NCI-H460 (cell line): Measurements from ENCODE around the gene STRBP. TPM values are rescaled to one million over a fixed set of nuclear protein-coding genes. Genes with fewer than 3 reads are reported as not detected.

Experiments
- DNase-seq: peaks from one replicate; pipeline ENCODE4 v3.0.0-alpha.2; 2016; ENCODE audit warnings: low read depth; ENCODE audit errors: extremely low read depth
- total RNA-seq: library from RNA; depleted of rRNA; stranded (reverse); fragments of >200 nt; shearing (Covaris generic); gene quantifications from 2 replicates; pipeline ENCODE4 v1.2.3, GENCODE V29; 2014

The STRBP gene
- total RNA-seq, 1 experiment from 2014 or later = 26.0 TPM

- no peak for DNase-seq
These were observed 162.9 kb downstream of the STRBP start for GRCh38 chr9:123105490-123105889.

GRCh38 chr9:123104807-123105206 lies 163.6 kb downstream of the STRBP start:
- no peak for DNase-seq

DNA sequence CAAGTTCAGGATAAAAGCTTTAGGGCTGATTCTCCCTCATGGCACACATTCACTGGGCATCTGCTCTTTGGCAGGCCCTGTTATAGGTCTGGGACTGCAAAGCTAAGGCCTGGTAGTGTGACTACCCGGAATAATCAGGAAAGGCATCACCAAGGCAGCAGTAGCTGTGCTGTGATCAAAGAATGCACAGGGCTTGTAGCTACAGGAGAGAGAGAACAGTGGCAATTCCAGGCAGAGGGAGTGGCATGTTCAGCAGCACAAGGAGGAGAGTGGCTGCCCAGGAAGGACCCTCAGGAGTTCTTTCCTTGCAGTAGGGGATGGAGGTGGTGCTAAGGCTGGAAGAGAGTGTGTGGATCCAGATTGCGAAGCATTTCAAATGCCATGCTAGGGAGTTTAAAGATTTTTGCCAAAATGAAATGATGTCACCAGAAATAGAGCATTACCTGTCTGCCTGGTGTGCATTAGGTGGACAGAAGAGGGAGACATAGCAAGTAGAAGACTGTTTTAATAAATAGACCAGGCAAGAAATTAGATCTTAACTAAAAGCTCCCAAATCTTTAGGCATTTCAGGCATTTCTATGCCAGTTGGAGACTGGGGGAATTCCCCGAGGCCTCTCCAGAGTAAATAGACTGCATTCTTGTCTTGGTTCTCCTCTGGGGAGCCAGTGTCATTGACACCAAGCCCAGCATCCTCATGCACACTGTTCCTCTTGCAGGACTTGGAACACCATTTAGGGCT lies 165.8 kb downstream of the STRBP start:
- DNase-seq = no peak

- no peak for DNase-seq
These were observed 168.8 kb downstream of the STRBP start for GRCh38 chr9:123099548-123099947.

GRCh38 chr9:123099042-123099441 lies 169.3 kb downstream of the STRBP start:
- DNase-seq = no peak

DNA sequence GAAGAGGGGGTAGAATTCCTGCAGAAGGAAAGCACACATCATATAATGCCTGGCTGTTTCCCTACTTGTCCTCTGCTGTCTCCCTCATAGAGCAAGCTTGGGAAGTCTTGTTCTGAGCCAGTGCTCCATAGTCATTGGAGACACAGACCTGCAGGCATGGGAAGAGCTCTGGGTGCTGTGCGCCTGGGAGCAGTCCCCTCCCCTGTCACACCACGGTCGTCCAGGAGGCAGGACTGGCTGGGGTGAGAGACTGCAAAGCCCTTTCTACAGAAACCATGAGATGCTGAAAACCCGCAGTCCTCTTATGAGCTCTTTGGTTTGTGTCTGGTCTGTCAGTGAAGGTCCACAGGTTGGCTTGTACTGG lies 170.3 kb downstream of the STRBP start:
- no peak for DNase-seq

GRCh38 chr9:123097430-123098095 lies 170.8 kb downstream of the STRBP start:
- no peak for DNase-seq

DNA sequence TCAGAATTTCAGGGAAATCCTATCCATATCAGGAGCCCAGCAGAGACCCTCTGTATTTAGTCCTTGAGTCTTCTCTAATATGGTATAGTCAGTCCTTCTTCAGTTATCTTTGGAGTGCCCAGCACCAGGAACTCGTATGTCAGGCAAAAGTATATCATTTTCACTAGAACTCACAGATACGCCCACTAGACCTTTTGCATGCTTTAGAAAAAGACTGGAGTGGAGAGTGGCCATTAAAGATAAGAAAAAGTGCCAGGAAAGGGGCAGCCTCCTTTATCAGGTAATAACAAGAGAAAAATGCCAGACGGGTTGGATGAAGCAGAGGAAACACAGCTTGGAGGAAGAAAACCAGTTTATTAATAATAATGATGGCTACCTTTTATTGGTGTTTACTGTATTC lies 171.4 kb downstream of the STRBP start:
- DNase-seq = no peak

DNA sequence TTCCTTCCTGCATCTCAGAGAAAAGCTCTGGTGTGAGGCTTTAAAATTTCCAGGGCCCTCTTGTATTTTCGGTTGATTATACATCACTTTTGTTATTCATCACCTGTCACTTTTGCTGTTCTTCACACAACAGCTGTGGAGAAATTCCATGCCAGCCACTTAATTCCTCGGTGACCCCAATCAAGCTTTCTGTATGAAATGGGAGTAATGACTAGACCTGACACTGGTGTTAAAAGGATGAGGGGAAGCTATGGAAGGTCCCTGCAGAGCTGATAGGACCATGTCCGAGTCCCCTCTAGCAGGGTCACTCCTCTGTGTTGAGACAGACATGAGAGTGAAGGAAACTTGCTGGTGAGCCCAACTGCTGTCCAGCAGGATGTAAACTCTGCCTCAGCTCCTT lies 175.2 kb downstream of the STRBP start:
- DNase-seq = no peak

GRCh38 chr9:123091459-123091858 lies 176.9 kb downstream of the STRBP start:
- no peak for DNase-seq

DNA sequence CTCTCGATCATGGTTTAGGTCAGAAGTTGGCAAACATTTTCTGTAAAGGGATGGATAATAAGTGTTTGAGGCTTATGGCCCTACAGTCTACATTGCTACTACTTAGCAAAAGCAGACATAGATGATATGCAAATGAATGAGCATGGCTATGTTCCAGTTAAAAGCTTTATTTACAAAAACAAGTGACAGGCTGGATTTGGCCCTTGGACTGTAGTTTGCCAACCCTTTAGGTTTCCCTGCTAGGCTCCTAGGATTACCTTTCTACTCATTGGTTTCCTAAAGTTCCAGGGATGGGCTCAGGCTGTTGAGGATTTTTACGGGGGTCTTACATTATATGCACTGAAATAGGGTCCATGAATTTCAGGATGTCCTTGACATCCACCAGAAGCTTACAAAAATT lies 177.4 kb downstream of the STRBP start:
- DNase-seq = no peak

DNA sequence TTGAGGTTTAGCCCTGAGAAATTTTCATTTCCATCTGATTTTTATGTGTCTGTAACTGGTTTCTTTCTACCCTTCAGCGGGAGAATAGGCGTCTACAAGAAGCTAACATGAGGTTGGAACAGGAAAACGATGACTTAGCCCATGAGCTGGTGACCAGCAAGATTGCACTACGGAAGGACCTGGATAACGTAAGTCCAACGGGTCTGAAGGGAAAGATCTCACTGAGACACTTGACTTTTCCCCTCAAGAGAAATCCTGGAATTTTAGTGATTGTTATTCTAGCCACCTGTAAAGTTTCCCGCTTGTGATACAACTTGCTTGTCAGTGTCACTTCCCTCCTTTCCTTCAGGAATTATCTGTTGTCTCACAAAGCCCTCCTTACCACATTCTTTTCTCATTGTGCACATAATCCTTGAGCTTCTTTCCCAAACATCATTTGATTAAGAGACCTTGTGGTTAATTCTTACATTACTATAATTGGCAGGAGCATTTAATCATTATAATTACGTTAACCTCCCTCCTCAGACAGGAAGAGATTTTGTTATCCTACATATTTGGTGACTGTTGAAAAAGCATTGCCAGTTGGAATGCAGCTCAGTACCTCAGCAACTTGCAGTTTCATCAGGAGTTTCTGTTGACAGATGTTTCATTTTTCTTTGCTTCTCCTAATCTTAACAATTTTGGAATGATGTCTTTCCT lies 178.0 kb downstream of the STRBP start:
- no peak for DNase-seq

DNA sequence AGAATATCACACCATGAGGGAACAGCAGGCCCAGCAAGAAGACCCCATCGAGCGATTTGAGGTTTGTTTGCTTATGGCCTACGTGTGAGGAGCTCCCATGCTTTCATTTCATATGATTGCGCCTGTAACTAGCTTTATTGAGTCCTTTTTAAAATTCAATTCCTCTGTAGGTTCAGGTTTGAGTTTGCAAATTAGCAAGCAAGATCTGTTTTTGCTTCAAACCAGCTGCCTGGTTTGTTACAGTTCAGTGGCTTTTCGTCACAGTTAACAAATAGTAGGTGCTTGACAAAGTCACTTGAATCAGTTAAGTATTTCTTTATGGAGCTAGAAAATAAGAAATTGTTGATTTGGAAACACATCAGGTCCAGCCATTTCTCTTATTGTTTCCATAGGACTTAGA lies 178.6 kb downstream of the STRBP start:
- DNase-seq = no peak

GRCh38 chr9:123089040-123089439 lies 179.3 kb downstream of the STRBP start:
- DNase-seq = no peak

DNA sequence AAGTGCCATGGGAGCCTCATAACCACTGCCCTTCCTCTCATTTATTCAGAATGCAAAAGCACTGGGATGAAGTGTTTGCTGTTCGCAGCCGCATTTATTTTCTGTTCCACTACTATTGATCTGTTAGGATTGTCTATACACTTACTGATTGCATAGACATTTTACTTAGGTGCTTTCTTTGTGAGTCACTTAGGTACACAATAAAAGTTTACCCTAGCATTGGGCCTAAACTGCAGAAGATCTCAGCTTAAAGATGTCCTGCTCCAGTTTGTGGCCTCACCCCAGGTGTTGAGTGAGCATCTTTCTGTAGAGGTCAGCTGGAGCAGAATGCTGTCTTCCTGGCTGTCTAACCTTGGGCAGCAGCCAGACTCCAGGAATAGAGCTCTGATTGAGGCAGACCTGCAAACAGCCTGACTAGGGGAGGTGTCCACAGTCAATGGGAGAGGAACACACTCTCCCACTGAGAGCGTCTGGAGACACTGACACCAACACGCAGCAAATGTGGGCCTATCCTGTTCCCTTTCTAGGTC lies 181.0 kb downstream of the STRBP start:
- no peak for DNase-seq

DNA sequence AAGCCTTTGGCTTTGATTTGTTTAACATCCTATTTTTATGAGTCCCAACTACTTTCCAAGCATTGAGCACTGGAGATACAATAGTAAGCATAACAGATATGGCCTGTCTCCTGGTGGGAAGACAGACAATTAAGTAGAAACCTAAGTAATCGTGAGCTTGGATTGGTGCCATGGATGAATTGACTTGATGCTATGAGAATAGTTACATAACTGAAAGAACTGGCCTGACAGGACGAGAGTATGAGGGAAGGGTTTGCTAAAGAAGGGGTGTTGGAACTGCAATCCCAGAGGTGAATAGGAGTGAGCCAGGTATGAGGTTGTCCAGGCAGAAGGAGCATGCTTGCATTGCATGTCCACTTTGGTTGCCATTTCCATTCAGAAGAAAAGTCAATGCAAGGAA lies 182.5 kb downstream of the STRBP start:
- no peak for DNase-seq

DNA sequence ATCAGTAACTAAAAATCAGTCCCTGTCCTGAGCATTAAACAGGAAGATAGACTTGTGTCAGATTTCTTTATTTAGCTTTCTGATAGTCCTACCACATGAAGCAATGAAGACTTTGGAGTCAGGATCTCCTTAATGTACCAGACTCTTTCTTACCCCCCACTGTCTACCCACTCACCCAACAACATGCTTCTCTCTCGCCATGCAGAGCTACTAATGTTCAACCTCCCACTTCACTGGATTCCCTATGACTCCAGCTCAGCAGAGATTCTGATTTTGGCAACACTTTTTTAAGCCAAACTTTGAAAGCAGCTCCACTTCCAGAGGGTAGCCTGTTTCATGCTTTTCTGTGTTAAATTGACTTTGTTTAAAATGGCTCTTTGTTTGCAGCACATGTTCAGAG lies 184.1 kb downstream of the STRBP start:
- no peak for DNase-seq

GRCh38 chr9:123083680-123084079 lies 184.7 kb downstream of the STRBP start:
- no peak for DNase-seq

DNA sequence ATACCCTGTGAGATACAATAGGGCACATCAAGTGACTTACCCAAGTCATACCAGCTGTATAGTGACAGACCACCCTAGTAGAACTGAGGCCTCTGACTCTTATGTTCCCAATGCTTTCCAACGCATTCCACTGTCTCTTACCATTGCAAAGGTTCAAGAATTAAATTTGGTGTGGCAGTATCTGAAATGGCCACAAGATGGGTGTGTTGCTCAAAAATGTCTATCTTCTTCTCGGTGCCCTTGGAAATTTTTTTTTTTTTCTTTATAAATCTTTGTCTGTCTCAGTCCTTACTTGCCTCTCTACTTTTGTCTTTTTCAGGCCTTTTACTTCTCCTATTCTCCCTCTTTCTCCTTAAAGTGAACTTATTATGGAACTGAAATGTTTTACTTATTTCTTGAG lies 186.6 kb downstream of the STRBP start:
- peak; percentile 44 for DNase-seq

DNA sequence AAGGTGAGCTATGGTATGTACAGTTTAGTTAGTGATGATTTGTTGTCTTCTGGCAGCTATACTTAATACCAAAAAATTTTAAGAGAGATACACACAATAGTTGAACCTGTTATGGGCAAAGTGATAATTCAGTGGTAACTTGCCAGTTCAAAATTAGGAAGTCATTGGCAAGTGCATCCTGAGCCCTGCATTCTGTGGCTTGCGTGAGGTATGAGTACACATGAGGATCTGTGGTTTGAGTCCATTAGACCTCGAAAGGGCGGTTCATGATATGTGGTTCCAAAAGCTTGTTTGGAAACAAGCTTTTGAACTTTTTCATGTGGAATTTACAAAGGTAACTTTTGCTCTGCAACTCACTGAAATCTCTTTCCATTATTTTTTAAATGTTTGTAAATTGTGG lies 187.9 kb downstream of the STRBP start:
- no peak for DNase-seq

DNA sequence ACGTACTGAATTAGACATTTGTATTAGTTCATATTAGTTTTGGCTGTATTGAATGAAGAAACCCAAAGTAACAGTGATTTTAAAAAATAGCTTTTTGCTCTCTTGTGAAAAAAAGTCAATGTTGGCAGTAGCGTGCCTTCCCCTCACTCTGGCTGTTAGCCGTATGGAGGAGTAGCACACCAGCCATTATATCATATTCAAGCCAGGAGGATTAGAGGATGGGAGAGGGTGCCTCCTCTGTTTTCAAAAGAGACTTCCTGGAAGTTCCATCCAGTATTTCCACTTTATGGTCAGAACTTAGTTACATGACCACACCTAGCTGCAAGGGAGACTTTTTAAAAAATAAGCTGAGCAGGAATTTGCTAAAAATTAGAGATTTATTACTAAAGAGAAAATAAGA lies 193.8 kb downstream of the STRBP start:
- no peak for DNase-seq

DNA sequence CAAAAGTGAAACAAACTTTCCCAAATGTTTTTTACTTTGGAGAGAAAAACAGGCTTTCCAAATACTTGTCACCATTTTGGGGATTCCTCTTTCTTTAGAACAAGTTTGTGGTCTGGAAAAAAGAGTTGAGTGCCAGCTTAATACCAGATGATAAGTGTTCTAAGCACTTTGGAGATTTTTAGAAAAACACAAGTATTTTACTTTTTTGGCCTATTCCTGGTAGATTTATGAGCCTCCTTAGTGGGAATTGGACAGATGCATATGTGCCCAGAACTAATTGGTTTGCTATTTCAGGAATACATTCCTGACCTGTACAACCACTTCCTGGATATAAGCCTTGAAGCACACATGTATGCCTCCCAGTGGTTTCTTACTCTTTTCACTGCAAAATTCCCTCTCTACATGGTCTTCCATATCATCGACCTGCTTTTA lies 194.4 kb downstream of the STRBP start:
- DNase-seq = no peak
